AG04449 (cell line): ENCODE measurements around the gene MROH2A.

Experiments used
- CTCF ChIA-PET: fragments of 350-600 bp; formaldehyde crosslinking; extraction: SDS; loops from one replicate; lab custom pipeline; 2021; ENCODE audit warnings: antibody characterized with exemption; lab: Yijun Ruan, JAX
- POLR2A ChIA-PET: fragments of 400-600, 350-600 bp; formaldehyde crosslinking; extraction: SDS; loops from one replicate; lab custom pipeline; 2020; ENCODE audit warnings: antibody characterized with exemption, inconsistent platforms; lab: Yijun Ruan, JAX
- DNase-seq: peaks from one replicate; pipeline ENCODE4 v3.0.0-alpha.2; 2010; ENCODE audit warnings: low read depth, low spot score
- H3K4me3 ChIP-seq: 2 replicates; pipeline ENCODE4 v1.5.1; 2011; ENCODE audit warnings: low read depth, mild to moderate bottlenecking, control low read depth, low read length
- CTCF ChIP-seq: IDR thresholded peaks from one replicate; pipeline ENCODE4 v1.5.1; 2011; ENCODE audit warnings: mild to moderate bottlenecking, moderate library complexity, low read length, control low read depth, inconsistent platforms; ENCODE audit not compliant: insufficient read depth; ENCODE audit errors: missing control alignments

MROH2A gene

GRCh38 chr2:233792720-233793119, 14.6 kb downstream of the MROH2A start:
- no peak overlapping the region for H3K4me3 ChIP-seq
- no peak for TF ChIP-seq CTCF
- POLR2A ChIA-PET, result no interaction called here
- no peak for DNase-seq
- CTCF ChIA-PET, result no interaction called here

GRCh38 chr2:233793465-233794127, 15.5 kb downstream of the MROH2A start:
- TF ChIP-seq CTCF, result no peak
- H3K4me3 ChIP-seq, result no peak overlapping the region
- DNase-seq, result no peak
- ChIA-PET POLR2A (no interaction called here), CTCF (no interaction called here)

- ChIA-PET POLR2A (no interaction called here), CTCF (no interaction called here)
- DNase-seq, result no peak
- H3K4me3 ChIP-seq, result no peak overlapping the region
- TF ChIP-seq CTCF, result no peak
Observed at GRCh38 chr2:233794128-233794658, 16.1 kb downstream of the MROH2A start.

GRCh38 chr2:233795735-233796171, 17.6 kb downstream of the MROH2A start:
- no peak for TF ChIP-seq CTCF
- ChIA-PET POLR2A (no interaction called here), CTCF (no interaction called here)
- no peak for DNase-seq
- H3K4me3 ChIP-seq, result no peak overlapping the region

- ChIA-PET CTCF (no interaction called here), POLR2A (no interaction called here)
- TF ChIP-seq CTCF, result no peak
- no peak for DNase-seq
- H3K4me3 ChIP-seq, result no peak overlapping the region
Observed at GRCh38 chr2:233796254-233796653, 18.1 kb downstream of the MROH2A start.

- no peak for TF ChIP-seq CTCF
- H3K4me3 ChIP-seq, result no peak overlapping the region
- ChIA-PET POLR2A (no interaction called here), CTCF (no interaction called here)
- no peak for DNase-seq
Observed at GRCh38 chr2:233798335-233799086, 20.4 kb downstream of the MROH2A start.
